HG02885 (cell line): ENCODE measurements around the gene JPH2.
"Not testable (repeated sequence)": the region's sequence is repeated elsewhere in the genome, so short reads cannot be mapped to it uniquely, and the experiment has no call there.

Experiments used
- ATAC-seq: cut with Tn5 transposase; IDR thresholded peaks from one replicate; pipeline ENCODE4 v1.9.1; 2021; ENCODE audit warnings: mild to moderate bottlenecking; ENCODE audit not compliant: unreplicated experiment, poor library complexity

JPH2 gene

GRCh38 chr20:44190197-44190852 lies 3.3 kb upstream of the JPH2 start:
- not testable (repeated sequence) for ATAC-seq

GRCh38 chr20:44188752-44189151 lies 1.8 kb upstream of the JPH2 start:
- ATAC-seq: no peak

DNA sequence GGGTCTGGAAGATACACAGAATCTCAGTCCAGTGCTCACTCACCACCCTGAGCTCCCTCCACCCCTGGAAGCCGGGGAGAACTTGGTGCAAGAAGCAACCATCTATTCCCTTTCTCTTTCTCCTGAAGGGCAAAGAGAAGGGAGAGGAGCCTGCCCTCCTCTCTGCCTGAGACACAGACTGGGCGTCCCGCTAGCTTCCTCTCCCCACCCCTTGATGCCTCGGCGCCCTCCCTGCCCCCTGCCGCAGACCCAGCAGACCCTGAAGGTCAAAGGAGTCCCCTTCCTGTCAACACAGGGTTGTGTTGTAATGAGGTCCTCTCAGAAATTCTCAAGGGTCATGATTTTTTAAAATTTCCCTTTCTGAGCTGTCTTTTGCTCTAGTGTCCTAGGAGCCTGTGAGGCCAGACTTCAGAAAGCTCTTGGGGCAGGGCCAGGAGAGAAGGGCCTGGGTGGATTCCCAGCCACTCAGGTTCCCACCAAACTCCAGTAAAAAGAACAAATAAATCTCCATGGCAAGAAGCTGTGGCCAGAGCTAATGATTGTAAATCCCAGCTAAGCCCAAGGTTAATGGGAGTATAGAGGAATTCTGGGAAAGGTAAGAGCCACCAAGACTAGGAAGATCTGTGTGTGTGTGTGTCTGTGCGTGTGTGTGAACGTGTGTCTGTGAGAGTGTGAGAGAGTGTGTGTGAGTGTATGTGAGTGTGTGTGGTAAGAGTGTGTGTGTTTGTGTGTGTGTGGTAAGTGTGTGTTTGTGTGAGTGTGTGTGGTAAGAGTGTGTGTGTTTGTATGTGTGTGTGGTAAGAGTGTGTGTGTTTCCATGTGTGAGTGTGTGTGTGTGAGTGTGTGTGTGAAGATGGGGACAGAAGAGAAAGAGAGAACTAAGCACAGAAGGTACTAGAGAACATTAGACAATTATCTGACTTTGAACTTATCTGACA lies 1.1 kb upstream of the JPH2 start:
- no peak for ATAC-seq

- ATAC-seq: no peak
Measured at GRCh38 chr20:44186674-44187053, 324 bp downstream of the JPH2 start.

DNA sequence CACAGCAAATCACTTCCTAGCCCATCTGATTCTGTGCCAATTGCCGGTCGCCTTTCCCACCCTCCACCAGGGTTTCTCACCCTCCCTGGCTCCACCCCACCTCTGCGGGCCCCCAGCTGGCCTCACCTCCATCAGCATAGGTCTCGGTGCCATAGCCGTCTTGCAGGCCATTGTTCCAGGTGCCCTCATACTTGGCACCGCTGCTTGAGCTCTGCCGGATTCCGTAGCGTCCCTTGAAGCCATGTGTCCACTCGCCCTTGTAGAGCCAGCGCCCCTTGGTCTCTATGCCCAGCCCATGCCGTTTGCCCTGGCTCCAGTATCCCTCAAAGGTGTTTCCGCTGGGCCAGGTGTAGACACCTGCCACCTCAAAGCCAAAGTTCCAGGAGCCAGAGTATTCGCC lies 787 bp downstream of the JPH2 start:
- ATAC-seq: no peak

GRCh38 chr20:44185574-44185973 lies 1.4 kb downstream of the JPH2 start:
- no peak for ATAC-seq

DNA sequence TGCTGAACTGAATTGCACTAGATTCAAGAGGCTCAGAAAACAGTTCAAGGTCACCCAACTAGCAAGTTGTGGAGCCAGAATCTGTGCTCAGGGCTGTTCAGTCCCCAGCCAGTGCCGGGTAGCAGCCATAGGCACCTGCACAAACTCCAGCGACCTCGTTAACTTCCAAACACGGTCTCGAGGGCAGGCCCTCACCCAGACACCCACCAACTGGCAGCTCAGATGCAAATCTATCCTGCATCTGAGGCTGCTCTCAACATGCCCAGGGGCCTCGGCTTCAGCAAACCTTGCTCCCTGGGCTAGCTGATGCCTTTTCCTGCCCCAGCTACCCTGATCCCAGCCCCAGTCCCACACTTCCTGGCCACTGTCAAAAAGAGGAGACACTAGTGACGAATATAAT lies 3.7 kb downstream of the JPH2 start:
- no peak for ATAC-seq

DNA sequence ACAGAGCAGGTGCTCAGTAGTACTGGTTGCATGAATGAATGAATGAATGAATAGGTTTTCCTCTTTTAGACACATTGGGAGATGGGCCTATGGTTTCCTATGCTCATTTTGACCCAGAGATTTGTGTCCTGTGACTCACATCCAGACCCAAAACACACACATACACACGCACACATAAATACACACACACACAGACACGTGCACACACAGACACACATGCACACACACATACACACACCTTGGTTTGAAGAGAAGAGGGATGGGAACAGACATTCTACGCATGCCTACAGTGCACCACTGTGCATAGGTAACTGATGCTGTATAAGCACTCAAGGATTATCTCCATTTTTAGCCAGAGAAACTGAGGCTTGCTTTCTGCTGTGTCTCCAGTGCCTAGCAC lies 4.1 kb downstream of the JPH2 start:
- no peak for ATAC-seq

DNA sequence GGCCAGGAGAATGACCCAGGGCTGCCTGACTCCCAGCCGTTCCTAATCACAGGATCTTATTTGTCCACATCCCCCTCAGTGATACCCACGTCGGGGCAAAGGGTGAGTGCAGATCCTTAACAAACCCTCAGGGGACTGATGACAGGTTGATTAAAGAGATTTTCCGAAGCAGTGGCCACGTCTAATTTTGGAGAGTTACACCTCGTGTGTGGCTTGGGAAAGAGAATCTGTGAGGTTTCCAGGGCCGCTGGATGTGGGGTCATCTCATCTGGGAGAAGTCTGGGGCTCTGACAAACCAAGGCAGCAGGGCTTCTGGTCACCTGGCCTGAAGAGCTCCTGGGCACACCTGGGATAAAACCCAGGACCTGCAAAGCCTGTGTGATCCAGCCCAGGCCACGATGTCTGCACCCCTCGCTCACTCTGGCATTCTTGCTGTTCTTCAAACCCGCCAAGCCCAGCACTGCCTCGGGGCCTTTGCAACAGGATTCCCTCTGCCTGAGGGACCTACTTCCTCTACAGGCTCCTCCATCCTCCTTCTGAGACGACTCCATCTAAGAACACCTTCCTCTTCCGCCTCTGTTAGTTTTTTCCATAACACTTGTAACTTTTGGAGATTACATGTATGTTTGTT lies 4.7 kb downstream of the JPH2 start:
- no peak for ATAC-seq

DNA sequence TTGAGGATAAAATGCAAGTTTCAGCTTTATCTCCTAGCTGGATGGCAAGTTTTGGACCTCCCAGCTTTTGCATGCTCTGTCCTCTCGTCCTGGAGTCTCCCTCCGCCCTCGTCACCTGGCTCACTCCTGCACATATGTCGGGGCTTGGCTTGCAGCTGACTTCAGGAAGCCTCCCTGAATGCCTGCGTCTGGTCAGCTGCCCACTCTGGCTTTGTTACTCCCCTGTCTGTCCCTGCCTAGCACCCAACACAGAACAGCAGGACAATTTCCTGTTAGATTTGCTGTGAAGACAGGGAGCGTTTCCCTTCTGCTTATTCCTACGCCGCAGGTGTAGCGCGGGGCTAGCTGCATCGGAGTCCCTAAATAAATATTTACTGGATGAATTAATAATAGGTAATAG lies 5.4 kb downstream of the JPH2 start:
- no peak for ATAC-seq

- ATAC-seq: no peak
Measured at GRCh38 chr20:44180814-44181213, 6.2 kb downstream of the JPH2 start.

GRCh38 chr20:44176833-44177534 lies 10.0 kb downstream of the JPH2 start:
- ATAC-seq: no peak

GRCh38 chr20:44174996-44175765 lies 11.8 kb downstream of the JPH2 start:
- no peak for ATAC-seq

- ATAC-seq: no peak
Measured at GRCh38 chr20:44173846-44174245, 13.1 kb downstream of the JPH2 start.

DNA sequence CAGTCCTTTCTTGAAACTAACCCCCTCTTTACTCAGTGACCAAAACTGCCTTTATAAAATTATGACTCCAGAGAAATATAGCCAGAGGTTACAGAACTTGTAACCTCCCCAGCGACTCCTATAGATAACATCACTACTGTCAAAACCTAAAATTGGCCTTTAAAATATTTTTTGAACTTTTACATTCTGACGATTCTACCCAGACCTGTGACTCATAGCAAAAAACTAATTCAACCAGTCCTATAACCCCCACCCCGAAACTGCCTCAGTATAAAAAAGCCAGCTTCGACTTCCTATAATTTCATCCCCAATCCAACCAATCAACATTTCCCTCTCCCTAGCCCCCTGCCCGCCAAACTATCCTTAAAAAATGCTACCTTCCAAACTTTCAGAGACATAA lies 13.9 kb downstream of the JPH2 start:
- no peak for ATAC-seq

DNA sequence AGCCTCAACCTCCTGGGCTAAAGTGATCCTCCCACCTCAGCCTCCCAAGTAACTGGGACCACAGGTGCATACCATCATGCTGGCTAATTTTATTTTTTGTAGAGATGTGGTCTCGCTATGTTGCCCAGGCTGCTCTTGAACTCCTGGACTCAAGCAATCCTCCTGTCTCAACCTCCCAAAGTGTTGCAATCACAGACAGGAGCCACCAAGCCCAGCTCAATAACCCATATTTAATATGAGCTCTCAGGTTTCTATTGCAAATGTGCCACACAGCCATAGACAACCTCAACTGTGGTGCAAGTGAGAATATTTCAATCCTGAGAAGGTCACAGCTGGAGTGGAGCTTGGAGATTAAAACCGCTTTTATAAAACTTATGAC lies 14.4 kb downstream of the JPH2 start:
- no peak for ATAC-seq

DNA sequence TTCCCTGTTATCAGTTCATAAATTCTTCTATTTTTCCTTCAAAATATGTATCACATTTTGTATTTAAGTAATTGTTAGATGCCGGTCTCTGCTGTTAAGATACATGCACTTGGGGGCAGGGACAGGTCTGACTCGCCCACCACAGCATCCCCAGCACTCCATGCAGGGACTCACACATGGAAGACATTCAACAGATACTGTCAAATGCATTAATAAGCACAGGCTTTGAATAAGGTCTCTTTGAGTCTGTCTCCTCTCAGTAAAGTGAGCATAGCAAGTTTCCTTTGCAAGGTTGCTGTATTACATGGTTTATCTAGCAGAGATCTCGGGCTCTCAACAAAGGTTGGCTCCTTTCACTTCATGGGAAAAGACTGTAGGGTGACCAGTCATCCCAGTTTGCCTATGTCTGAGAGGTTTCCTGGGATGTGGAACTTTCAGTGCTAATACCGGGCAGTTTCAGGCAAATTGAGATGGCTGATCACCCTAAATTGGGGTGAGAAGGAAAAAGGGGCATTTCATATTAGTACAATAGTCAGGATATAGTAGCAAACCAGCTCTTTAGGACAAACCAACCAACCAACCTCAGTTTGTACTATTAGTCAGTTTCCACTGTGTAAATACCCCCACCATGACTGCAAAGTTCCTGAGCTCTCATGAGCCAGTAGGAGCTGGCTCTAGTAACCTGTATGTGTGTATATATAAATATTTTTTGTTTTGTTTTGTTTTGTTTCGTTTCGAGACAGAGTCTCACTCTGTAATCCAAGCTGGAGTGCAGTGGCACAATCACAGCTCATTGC lies 15.0 kb downstream of the JPH2 start:
- no peak for ATAC-seq

GRCh38 chr20:44170816-44171410 lies 16.1 kb downstream of the JPH2 start:
- no peak for ATAC-seq

- ATAC-seq: no peak
Measured at GRCh38 chr20:44167736-44168135, 19.3 kb downstream of the JPH2 start.
